HepG2 (cell line): Measurements from ENCODE around the gene FGF19. TPM values are rescaled to one million over a fixed set of nuclear protein-coding genes. Genes with fewer than 3 reads are reported as not detected.
A peak's percentile ranks its signal among the peaks of the same experiment; 100 is the strongest.

Experiments used
- BCL3 ChIP-seq: sonication (generic); formaldehyde crosslinking; IDR thresholded peaks from 2 replicates; pipeline ENCODE4 v1.5.1; 2020; ENCODE audit warnings: mild to moderate bottlenecking, missing genetic modification reagents, moderate library complexity
- CBX2 ChIP-seq, 2 experiments: fragments of 200-600 bp in 1 of 2; sonication (generic); formaldehyde crosslinking in 1 of 2; IDR thresholded peaks; 2 replicates each; pipeline versions ENCODE4 v1.7.0 to v1.8.1; 2018 to 2022; ENCODE audit warnings: low read depth in 2 of 2, low read length in 1 of 2, mild to moderate bottlenecking in 1 of 2, missing genetic modification reagents in 1 of 2
- CC2D1A ChIP-seq: sonication (generic); formaldehyde crosslinking; IDR thresholded peaks from 2 replicates; pipeline ENCODE4 v1.8.1; 2023; ENCODE audit warnings: mild to moderate bottlenecking, missing genetic modification reagents
- ELF3 ChIP-seq: IDR thresholded peaks from 2 replicates; pipeline ENCODE4 v1.6.1; 2016; ENCODE audit warnings: missing genetic modification reagents, missing compliant biosample characterization
- ETS1 ChIP-seq: sonication (generic); formaldehyde crosslinking; IDR thresholded peaks from 2 replicates; pipeline ENCODE4 v1.4.0; 2020; ENCODE audit warnings: missing genetic modification reagents
- NR2F2 ChIP-seq: IDR thresholded peaks from 2 replicates; pipeline ENCODE4 v1.6.1; 2012; ENCODE audit warnings: low read depth, inconsistent platforms, borderline replicate concordance
- SETDB1 ChIP-seq: sonication (generic); formaldehyde crosslinking; IDR thresholded peaks from 2 replicates; pipeline ENCODE4 v1.5.1; 2020; ENCODE audit warnings: missing genetic modification reagents, mild to moderate bottlenecking, borderline replicate concordance
- XRCC5 ChIP-seq: fragments of 200-400 bp; formaldehyde crosslinking; optimal IDR thresholded peaks from 2 replicates; pipeline ENCODE3; 2017; ENCODE audit warnings: mild to moderate bottlenecking, low read length
- ZBTB40 ChIP-seq, 2 experiments: fragments of 450-650 bp in 1 of 2; sonication (generic) in 1 of 2; formaldehyde crosslinking in 1 of 2; IDR thresholded peaks; 2 replicates each; pipeline versions ENCODE4 v1.6.1 to v1.8.0; 2016 to 2022; ENCODE audit warnings: antibody characterized with exemption in 1 of 2, mild to moderate bottlenecking in 1 of 2, missing genetic modification reagents in 1 of 2
- ZFP36L2 ChIP-seq: sonication (generic); formaldehyde crosslinking; IDR thresholded peaks from 2 replicates; pipeline ENCODE4 v1.4.0; 2020; ENCODE audit warnings: missing genetic modification reagents
- ZNF24 ChIP-seq: fragments of 450-650 bp; IDR thresholded peaks from 2 replicates; pipeline ENCODE4 v1.6.1; 2017; ENCODE audit warnings: antibody characterized with exemption, mild to moderate bottlenecking
- ZNF281 ChIP-seq: sonication (generic); formaldehyde crosslinking; IDR thresholded peaks from 2 replicates; pipeline ENCODE4 v1.4.0; 2020; ENCODE audit warnings: missing genetic modification reagents, borderline replicate concordance
- ZNF549 ChIP-seq: sonication (generic); formaldehyde crosslinking; IDR thresholded peaks from 2 replicates; pipeline ENCODE4 v1.5.0; 2020; ENCODE audit warnings: missing genetic modification reagents
- ZNF598 ChIP-seq: sonication (generic); formaldehyde crosslinking; IDR thresholded peaks from 2 replicates; pipeline ENCODE4 v1.5.1; 2020; ENCODE audit warnings: mild to moderate bottlenecking, missing genetic modification reagents, borderline replicate concordance
- ZNF790 ChIP-seq: sonication (generic); formaldehyde crosslinking; IDR thresholded peaks from 2 replicates; pipeline ENCODE4 v1.8.0; 2022; ENCODE audit warnings: missing genetic modification reagents, mild to moderate bottlenecking, borderline replicate concordance
- polyA plus RNA-seq, 8 experiments: library from polyadenylated mRNA; depleted of rRNA in 3 of 8; stranded (reverse) in 7 of 8; unstranded in 1 of 8; fragments of >200 nt; fragmentation: Illumina TruSeq in 4 of 8; extraction: Trizol in 4 of 8; gene quantifications; 2 replicates each; pipeline versions ENCODE4 v1.2.1 to v1.2.3, GENCODE V29; 2011 to 2016; ENCODE audit warnings: low read depth in 4 of 8, missing spikeins in 1 of 8, mixed read lengths in 1 of 8; ENCODE audit not compliant: insufficient read depth in 1 of 8
- total RNA-seq, 5 experiments: library from RNA; depleted of rRNA; stranded (reverse); fragments of >200 nt; fragmentation: Illumina TruSeq; extraction: Trizol; gene quantifications; 2 replicates each; pipeline ENCODE4 v1.2.3, GENCODE V29; 2016; ENCODE audit warnings: low read depth in 1 of 5

FGF19 gene
- total and polyA plus RNA-seq, 2 of the 13 experiments (the other 11 are each of a cell fraction or from before 2014, with no cell fraction given), result 0.07 TPM; not detected in 1

GRCh38 chr11:69702239-69702691 lies 1.6 kb downstream of the FGF19 start (continued):
- TF ChIP-seq ZBTB40 (IDR thresholded peaks at IDR 0.05) (no peak), ZBTB40 (CRISPR knock-in tag; IDR thresholded peaks at IDR 0.05) (no peak), BCL3 (CRISPR knock-in tag) (no peak), ZNF549 (CRISPR knock-in tag) (no peak), ZNF24 (no peak), ZFP36L2 (CRISPR knock-in tag) (no peak), XRCC5 (no peak), ZNF281 (CRISPR knock-in tag) (peak; percentile 58; the same call in 1 of the 2 replicates), NR2F2 (no peak), ELF3 (CRISPR knock-in tag) (peak; percentile 81), ZNF790 (no peak), ZNF598 (no peak), CC2D1A (CRISPR knock-in tag) (no peak), SETDB1 (CRISPR knock-in tag) (no peak), CBX2 (IDR thresholded peaks at IDR 0.05; ENCODE audit: low read depth, low read length) (no peak), CBX2 (CRISPR knock-in tag; IDR thresholded peaks at IDR 0.05; ENCODE audit: low read depth) (no peak), ETS1 (CRISPR knock-in tag) (no peak)
